HG03060 (cell line): ENCODE measurements around the gene KCP.

ENCODE experiments used
- ATAC-seq: cut with Tn5 transposase; IDR thresholded peaks from one replicate; pipeline ENCODE4 v1.9.1; 2021; ENCODE audit warnings: low read depth, moderate number of reproducible peaks; ENCODE audit not compliant: unreplicated experiment

The KCP gene

DNA sequence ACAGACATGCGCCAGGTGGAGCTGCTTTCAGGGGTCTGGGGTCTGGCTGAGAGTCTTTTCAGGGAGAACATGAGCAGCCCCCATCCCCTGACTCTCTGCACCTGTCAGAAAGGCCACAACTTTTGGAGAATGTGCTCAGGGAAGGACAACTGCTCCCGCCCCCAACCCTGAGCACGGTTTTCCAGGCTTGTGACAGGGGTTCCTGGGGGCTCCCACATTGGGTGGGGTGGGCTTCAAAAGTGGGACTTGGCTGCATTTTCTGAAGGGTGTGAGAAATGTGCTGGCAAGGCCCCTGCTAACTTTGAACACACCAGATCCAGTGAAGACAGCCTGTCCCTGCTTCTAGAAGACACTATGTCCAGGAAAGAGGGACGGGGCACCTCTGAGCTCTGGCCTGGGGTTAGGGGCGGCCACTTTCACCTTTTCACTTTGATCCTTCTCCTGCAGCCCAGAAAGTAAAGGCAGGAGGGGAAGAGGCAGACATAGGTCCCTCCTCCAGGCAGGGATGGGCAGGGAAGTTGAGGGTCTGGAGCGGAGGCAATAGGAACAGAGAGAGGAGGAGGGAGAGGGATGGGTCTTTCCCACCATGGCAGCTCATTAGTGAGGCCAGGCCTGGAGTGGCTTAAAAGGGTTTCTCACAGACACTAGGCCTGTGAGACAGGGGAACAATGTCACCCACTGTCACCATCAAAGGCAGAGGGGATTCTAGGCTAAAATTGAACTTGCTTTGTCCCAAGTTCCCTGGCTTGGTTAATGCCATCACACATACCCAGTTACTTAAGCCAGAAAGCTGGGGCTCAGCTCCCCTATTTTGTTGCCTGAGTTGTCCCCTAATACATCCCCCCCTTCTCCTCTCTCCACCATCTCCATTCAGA lies 1.5 kb downstream of the KCP start:
- no peak for ATAC-seq

DNA sequence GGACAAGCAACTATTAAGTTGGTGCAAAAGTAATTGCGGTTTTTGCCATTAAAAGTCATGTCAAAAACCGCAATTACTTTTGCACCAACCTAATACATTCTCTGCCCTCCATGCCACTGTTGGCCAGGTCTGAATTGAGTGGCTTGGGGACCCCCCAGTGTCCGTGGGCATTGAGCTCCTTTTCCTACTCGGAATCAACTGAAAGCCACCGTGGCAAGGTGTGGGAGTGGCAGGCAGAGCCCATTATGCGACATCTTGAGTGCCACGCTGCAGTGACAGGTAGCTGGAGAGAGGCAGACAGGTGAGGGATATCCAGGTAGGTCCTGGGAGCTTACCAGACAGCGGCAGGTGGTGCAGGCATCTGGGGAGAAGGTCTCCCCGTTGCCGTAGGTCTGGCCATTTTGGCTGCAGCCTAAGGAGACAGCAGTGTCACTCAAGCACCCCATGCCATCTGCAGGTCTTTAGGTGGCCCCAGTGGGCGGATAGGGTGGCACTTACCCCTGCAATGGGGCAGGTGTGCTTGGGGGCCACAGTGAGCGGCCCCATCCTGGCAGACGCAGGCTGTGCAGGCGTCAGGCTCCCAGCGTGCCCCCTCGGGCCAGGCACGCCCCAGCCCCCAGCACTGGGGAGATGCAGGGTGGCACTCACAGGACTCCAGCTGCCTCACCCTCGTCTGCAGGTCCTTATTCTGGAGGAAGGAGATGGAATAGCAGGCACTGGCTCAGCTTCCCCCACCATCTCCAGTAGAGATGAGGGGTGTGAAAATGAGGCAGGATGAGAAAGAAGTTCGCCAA lies 3.5 kb downstream of the KCP start:
- ATAC-seq, result no peak

DNA sequence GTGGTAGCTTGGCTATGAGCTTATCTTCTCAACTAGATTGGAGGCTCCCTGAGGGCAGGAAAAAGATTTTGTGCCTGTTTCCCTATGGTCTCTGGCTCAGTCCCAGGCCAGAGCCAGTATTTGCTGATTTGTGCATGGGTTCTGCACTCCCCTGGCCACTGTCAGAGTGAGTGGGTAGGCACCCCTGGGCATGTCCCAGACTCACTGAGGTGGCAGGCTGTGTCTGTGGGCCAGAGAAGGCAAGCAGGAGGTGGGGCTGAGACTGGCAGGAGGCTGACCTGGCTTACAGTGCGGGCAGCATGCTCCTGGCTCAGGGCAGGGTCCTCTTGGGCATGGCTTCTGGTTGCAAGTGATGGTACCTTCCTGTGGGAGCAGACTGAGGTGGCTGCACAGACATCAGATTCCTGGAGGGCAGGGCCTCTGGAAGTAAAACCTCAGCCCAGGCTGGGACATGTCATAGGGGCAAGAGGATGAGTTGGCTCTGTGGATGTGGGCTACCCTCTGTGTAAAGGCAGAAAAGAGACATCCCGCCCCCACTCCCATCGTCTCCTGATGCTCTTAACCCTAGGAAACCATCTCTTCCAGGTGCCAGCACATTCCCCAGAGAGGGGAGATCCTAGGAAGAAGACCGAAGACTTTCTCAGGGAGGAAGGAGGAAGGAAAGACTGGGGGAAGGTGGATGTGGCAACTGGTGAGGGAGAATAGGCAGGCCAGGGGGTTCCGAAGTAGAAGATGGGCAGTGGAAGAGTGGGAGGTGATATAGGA lies 4.3 kb downstream of the KCP start:
- ATAC-seq, result no peak

DNA sequence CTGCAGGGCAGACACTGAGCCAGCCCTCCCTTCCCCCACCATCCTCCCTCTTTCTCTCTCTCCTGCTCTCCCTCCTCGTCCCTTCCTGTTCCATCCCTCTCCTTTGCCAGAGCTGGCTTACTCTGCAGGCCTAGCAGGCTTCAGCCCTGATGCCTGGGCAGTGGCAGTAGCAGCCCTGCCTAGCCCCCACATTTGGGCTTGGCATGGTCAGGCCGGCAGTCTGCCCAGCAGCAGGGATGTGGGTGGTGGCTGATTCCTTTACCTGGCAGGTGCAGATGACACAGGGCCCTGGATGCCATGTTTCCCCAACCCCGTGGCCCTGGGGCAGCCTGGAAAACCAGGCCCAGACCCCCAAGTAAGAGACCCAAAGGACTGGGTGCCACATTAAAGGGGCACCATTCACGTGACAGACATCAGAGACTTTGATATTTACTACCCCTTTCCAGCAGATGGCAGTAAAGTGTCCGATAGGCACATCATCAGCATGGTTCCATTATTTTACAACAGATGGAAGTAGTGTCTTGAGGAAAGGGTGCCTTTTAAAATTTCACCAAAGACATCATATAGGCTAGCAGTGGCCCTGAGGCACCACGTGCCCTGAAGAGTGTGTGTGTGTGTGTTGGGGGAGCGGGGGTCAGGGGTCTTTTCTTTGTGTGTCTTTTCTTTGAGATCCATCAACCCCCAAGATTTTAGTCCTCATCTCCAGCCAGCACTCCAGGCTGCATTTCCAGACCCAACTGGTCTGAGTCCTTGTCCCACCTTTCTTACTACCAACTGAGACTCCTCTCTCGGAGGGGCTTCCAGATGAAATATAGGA lies 5.9 kb downstream of the KCP start:
- ATAC-seq, result no peak

DNA sequence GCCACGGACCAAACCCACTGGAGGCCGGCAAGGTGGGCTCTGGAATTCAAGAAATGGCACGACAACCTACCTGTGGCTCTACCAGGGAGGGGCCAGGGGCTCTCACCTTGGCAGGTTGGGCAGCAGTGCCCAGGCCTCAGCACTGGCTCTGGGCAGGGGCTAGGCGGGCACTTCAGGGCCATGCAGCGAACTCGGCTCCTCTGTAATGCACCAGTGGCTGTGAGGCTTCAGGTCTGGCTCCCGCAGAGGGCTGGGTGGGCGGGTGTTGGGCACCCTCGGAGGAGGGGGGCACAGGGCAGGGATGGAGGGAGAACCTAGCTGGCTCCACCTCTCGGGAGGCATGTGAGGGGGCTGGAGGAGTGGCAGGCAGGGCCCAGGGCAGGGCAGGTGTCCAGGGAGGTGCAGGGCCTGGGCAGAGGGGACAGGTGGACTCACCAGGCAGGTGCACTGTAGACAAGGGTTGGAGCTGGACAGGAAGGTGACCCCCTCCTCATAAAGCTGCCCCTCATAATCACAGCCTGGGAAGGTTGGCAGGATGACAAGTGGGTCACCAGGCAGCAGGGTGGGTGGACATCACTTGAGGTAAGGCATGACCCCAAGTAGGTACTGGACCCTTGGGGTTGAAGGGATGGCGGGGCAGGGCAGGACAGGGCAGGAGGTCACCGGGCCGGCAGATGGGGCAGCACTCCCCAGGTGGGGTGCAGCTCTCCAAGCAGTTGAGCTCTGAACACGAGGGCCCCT lies 6.7 kb downstream of the KCP start:
- ATAC-seq, result no peak

DNA sequence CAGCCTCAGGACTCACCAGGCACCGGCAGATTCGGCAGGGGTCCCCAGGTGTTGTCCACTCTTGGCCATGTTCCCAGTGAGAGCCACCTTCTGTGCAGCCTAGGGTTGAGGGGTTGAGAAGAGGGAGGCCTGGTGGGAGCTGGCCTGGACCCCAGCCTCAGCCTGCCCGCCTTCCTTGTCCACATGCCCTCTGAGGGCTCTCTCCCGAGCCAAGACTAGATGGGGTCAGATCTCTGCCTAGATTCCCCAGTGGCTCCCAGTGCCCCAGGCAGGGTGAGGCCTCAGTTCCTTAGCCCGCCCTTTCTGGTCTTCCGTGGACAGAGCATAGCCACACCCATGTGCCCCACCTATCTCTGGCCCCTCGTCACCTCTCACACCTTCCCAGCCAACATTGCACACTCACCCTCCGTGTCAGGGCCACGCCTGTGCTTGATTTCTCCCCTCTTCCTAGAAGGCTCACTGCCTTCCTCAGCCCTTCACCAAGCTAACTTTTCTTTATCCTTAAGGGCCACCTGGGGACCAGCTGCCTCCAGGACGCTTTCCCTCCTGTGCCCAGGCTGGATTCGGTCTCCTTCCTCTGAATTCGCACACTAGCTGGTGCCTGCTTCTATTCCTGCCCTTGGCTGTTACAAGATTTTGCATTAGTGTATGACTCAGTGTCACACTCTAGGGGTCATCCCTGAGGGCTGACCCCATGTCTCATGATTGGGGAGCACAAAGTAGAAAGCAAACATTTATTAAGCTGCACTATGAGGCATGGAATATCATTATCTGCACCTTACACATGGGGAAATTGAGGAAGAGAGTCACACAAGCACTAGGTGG lies 7.5 kb downstream of the KCP start:
- no peak for ATAC-seq

DNA sequence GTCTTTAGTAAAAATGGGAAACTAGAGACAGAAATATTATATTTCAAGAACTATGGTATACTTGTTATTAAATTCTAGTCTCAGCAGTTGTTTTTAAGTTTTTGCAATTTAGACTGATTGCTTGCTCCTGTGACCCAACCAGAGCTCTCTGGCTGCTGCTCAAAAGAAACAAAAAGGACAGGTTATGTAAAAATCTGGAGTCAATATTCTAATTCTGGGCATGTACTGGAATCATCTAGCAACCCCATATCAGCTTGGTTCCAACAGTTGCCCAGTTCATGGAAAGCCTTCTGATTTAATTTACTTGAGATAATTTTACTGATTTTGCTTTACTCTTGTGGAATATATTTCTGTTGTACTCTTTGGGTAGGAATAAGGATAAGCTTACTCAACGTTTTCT lies 10.3 kb downstream of the KCP start:
- no peak for ATAC-seq

DNA sequence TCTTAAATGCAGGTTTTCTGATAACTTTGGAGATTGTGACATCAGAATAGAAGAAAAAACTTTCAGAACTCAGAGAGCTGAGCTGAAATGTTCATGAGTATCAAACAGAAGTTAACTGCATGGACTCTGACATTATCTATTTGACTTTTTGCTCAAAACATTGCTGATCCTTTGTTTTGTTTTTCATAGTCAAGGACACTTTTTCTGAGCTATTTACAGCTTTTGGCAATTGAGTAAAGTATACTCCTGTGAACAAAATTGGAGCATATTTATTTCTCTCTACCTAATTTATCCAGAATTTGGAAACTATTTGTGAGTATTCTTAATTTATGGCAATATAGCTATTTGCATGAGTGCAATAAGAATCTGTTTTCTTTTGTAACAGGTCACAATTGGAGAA lies 11.1 kb downstream of the KCP start:
- no peak for ATAC-seq

DNA sequence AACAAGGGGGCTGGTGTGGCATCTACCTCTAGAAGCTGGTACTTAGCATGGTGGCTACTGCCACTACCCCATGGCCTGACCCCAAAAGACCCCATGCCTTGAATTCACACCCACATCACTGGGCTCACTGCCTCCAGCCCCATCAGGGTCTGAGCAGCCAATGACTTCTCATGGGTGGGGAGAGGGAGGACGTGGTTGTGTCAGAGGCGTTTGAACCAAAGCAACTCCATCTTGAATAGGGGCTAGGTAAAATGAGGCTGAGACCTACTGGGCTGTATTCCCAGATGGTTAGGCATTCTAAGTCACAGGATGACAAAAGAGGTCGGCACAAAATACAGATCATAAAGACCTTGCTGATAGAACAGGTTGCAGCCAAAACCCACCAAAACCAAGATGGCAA lies 15.2 kb downstream of the KCP start:
- ATAC-seq, result no peak

DNA sequence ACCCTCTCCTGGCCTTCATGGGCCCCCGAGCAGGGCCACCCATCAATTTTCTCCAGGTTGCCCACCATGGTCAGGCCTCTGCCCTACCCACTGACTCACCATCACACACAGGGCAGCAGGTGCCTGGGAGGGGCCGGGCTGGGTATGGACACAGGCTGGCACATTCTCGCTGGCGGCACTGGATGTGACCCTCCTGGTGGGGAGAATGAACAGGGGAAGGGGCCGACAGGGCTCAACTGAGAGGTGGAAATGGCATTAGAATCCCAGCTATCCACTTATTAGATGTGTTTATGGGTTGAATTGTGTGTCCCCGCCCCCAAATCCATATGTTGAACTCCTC lies 16.4 kb downstream of the KCP start:
- no peak for ATAC-seq

DNA sequence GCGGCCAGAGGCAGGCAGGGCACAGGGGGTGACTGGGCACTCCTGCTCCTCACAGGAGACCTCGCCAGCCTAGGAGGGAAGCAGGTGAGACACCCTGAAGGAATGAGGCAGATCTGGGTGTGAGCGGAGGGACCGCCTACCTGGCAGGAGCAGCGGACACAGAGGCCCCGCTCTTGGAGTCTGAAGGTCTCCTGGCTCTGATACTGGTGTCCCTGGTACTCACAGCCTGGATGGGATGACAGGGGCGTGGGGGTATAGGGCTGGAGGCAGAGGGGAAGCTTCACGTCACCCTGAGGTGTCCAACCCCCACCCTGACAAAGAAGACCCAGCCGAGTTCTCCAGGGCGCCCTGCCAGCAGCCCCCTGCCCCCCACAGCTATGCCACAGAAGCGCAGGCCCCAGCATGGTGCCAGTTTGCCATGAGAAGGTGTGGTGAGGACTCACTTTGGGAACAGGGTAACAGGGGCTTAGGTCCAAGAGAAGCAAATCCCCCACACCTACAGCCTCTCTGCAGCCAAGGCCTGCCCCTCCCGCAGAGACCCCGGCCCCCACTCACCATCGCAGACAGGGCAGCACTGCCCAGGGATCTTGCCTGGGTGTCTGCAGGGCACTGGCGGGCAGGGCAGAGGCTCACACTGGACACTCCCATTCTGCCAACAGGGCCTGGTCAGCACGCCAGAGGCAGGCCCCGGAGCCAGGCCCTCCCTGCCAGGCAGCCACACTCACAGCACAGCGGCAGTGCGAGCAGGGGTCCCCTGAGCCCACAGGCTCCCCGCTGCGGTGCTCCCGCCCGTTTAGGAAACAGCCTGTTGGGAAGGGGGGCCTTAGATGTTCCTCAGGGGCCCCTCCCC lies 17.0 kb downstream of the KCP start:
- ATAC-seq, result no peak

DNA sequence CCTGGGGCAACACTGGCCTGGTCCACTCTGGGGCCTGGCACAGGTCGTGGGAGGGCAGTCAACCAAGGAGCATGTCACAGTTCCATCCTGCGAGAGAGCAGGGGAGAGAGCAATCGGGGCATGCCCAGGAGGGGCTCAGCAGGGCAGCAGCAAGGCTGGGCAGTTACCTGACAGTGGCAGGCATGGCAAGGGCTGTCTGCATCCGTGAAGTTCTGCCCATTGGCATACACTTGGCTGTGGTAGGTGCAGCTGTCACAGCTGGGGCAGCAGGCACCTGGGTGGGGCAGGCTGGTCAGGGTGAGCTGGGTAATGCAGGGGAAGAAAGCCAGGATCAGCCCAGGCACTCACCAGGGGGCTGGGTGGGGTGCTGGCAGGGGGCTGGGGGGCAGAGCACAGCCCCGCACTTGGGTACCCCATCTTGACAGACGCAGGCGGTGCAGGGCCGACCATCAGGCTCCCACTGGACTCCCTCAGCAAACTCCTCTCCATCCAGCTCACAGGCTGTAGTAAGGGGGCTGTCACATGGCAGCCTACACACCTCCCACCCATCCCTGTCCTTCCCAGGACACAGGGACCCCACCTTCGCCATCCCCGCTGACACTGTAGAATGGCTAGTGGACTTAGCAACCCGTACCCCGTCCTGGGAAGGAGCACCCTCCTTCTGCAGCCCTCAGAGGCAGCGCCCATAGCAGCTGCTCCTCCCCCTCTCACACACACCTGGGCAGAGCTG lies 17.8 kb downstream of the KCP start:
- ATAC-seq, result no peak

DNA sequence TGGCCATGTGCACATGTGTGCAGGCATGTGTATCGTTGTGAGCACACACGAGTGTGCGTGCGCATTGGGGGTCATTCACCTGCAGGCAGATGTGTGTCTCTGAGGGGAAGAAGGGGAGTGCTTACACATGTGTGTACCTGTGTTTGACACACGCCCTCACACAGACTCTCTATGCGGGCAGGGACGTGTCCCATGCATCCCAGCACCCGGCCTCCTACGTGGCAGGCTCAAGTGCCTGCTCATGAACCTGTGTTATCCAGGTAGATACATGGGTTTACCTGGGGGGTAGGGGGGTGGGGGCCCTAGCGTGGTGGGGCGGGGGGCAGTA lies 18.6 kb downstream of the KCP start:
- no peak for ATAC-seq

DNA sequence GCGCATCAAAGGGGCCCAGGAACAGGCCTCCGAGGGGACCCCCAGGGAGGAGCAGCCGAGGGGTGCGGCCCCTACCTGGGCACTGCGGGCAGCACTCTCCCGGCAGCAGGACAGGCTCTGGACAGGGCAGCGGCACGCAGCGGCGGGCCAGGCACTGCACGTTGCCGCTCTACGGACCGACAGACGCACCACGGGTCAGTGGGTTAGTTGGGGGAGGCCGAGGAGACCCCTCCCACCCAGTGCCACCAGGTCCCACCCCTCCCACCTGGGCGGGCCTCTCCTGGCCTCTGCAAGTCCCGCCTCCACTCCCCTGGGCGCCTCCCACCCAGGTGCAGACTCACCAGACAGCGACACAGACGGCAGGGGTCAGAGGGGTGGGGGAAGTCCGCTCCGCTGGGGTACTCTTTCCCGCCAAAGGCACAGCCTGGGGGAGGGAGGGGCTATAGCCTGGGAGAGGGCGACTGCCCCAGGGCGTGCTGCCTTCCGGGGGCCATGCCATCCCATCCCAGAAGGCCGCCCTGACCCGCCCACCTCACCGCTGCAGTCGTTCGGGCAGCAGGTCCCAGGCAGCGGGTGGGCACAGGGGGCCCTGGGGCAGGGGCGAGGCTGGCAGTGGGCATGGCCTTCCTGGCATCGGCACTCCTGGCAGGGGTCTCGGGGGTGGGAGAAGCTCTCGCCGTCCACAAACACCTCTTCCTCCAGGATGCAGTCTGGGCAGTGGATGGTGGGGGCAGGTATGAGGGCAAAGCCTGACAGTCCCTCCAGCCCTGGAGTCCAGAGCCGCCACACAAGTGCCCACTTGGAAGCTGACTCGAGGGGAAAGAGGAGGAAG lies 19.2 kb downstream of the KCP start:
- no peak for ATAC-seq

DNA sequence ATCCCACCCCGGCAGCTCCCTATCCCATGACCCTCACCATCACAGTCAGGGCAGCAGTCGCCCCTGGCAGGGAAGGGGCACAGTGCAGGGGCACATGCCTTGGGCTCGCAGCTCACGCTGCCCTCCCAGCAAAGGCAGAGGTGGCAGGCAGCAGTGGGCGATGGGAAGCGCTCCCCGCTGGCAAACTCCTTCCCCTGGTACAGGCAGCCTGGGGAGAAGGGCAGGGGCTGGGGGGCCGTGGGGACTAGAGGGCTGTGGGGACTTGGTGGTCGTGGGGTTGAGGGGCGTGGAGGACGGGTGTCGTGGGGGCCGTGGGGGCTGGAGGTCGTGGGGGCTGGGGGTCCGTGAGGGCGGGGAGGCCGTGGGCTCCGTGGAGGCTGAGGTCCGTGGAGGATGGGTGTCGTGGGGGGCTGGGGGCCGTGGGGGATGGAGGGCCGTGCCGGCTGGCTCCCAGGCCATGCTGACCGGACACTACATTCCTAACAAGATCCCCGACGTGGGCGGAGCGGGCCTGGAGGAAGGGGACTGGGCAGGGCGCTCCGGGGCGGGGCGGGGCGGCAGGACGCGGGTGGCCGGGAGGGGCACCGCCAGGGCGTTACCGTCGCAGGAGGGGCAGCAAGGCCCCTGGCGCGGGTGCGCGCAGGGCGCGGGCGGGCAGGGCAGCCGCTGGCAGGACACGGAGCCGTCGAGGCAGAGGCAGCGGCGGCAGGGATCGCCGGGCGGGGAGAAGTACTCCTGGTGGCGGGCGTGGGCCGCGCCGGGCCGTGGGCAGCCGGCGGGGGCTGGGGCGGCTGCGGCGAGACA lies 20.0 kb downstream of the KCP start:
- ATAC-seq, result no peak

DNA sequence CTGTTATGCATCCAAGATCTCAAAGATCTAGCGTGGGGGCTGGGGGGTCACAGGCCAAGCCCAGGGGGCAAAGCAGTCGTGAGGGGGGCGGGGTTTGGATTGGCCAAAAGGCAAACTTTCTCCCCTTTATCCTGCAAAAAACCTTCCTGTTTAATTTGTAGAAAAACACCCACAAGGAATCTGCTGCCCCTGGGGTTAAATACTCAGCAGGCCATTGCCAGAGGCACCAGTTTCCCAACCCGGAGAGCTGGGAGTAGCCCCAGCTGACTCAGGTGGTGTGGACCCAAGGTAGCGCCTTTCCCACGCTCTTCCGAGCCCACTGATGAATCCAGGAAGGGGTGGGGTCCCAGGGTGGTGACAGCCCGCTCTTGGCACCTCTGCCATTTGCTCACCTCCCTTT lies 21.4 kb downstream of the KCP start:
- ATAC-seq, result no peak
